ENCODE measurements around the gene KLK10.

GRCh38 chr19:51064534-51065220 is 45.2 kb upstream of the KLK10 start, which contains the start of gene KLK13:
- TF ChIP-seq CTCF (conservative IDR thresholded peaks at IDR 0.05) (no peak), EZH2 (IDR thresholded peaks at IDR 0.05; ENCODE audit: low read depth) (no peak)

All from PC-9 (cell line).